ENCODE data around the gene PLXNB1. TPM values are rescaled to one million over a fixed set of nuclear protein-coding genes. Genes with fewer than 3 reads are reported as not detected.
A peak's percentile ranks its signal among the peaks of the same experiment; 100 is the strongest.

The PLXNB1 gene
- total and polyA plus RNA-seq, 2 of the 13 experiments (the other 11 are each of a cell fraction or from before 2014, with no cell fraction given), result 86.0 to 143 TPM

DNA sequence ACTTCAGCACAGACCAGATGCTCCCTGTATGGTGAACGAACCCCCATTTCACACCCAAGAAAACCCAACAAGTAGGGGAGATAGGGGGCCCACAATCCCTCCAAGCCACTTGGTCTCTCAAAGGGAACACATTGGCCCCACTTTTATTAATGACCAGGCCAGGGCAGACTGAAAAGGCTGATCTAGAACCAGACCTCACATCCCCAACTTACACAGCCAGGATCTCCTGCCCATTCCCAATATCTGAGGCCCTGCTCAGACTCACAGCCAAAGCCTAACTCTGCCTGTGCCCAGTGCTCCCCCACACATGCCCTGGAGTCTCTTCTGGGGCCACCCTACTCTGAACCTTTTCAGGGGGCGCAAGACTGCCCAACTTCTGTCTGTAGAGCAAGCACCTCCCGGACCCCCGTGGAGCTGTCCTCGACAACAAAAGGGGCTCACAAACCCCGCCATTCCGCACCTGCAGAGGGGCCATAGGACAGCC, 1.8 kb downstream of the PLXNB1 start (continued):
- TF ChIP-seq, protein P1, sequence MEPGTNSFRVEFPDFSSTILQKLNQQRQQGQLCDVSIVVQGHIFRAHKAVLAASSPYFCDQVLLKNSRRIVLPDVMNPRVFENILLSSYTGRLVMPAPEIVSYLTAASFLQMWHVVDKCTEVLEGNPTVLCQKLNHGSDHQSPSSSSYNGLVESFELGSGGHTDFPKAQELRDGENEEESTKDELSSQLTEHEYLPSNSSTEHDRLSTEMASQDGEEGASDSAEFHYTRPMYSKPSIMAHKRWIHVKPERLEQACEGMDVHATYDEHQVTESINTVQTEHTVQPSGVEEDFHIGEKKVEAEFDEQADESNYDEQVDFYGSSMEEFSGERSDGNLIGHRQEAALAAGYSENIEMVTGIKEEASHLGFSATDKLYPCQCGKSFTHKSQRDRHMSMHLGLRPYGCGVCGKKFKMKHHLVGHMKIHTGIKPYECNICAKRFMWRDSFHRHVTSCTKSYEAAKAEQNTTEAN (CRISPR knock-in tag; conservative IDR thresholded peaks at IDR 0.05), result peak; percentile 41; the same call in 1 of the 2 replicates
- peak; percentile 43; the same call in 1 of the 2 replicates for TF ChIP-seq RAD21 (CRISPR knock-in tag; IDR thresholded peaks at IDR 0.05)
- TF ChIP-seq RARG (CRISPR knock-in tag; IDR thresholded peaks at IDR 0.05; ENCODE audit: low read depth), result no peak
- TF ChIP-seq, protein P2, sequence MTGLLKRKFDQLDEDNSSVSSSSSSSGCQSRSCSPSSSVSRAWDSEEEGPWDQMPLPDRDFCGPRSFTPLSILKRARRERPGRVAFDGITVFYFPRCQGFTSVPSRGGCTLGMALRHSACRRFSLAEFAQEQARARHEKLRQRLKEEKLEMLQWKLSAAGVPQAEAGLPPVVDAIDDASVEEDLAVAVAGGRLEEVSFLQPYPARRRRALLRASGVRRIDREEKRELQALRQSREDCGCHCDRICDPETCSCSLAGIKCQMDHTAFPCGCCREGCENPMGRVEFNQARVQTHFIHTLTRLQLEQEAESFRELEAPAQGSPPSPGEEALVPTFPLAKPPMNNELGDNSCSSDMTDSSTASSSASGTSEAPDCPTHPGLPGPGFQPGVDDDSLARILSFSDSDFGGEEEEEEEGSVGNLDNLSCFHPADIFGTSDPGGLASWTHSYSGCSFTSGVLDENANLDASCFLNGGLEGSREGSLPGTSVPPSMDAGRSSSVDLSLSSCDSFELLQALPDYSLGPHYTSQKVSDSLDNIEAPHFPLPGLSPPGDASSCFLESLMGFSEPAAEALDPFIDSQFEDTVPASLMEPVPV (CRISPR knock-in tag; IDR thresholded peaks at IDR 0.05), result peak; percentile 21; the same call in 1 of the 2 replicates
- TF ChIP-seq SMC3 (IDR thresholded peaks at IDR 0.05; ENCODE audit: low read length), result no peak
- 0 out of 2 replicates have a peak, but pooled peaks have one; percentile 7 for TF ChIP-seq ZNF441 (CRISPR knock-in tag; IDR thresholded peaks at IDR 0.05; ENCODE audit: borderline replicate concordance)
- TF ChIP-seq KDM6A (CRISPR knock-in tag; IDR thresholded peaks at IDR 0.05; ENCODE audit: low read depth), result peak; percentile 18; the same call in 1 of the 2 replicates
- 0 out of 2 replicates have a peak, but pooled peaks have one; percentile 20 for TF ChIP-seq ZNF256 (CRISPR knock-in tag; conservative IDR thresholded peaks at IDR 0.05)
- TF ChIP-seq ZNF136 (CRISPR knock-in tag; IDR thresholded peaks at IDR 0.05; ENCODE audit: low read depth), result 0 out of 2 replicates have a peak, but pooled peaks have one; percentile 14
- no peak for TF ChIP-seq JUNB (CRISPR knock-in tag; IDR thresholded peaks at IDR 0.05; ENCODE audit: borderline replicate concordance)
- TF ChIP-seq ZNF816 (CRISPR knock-in tag; IDR thresholded peaks at IDR 0.05; ENCODE audit: borderline replicate concordance), result 0 out of 2 replicates have a peak, but pooled peaks have one; percentile 57
- no peak for TF ChIP-seq ZNF10 (CRISPR knock-in tag; IDR thresholded peaks at IDR 0.05; ENCODE audit: borderline replicate concordance, low read depth)
- TF ChIP-seq, protein P3, sequence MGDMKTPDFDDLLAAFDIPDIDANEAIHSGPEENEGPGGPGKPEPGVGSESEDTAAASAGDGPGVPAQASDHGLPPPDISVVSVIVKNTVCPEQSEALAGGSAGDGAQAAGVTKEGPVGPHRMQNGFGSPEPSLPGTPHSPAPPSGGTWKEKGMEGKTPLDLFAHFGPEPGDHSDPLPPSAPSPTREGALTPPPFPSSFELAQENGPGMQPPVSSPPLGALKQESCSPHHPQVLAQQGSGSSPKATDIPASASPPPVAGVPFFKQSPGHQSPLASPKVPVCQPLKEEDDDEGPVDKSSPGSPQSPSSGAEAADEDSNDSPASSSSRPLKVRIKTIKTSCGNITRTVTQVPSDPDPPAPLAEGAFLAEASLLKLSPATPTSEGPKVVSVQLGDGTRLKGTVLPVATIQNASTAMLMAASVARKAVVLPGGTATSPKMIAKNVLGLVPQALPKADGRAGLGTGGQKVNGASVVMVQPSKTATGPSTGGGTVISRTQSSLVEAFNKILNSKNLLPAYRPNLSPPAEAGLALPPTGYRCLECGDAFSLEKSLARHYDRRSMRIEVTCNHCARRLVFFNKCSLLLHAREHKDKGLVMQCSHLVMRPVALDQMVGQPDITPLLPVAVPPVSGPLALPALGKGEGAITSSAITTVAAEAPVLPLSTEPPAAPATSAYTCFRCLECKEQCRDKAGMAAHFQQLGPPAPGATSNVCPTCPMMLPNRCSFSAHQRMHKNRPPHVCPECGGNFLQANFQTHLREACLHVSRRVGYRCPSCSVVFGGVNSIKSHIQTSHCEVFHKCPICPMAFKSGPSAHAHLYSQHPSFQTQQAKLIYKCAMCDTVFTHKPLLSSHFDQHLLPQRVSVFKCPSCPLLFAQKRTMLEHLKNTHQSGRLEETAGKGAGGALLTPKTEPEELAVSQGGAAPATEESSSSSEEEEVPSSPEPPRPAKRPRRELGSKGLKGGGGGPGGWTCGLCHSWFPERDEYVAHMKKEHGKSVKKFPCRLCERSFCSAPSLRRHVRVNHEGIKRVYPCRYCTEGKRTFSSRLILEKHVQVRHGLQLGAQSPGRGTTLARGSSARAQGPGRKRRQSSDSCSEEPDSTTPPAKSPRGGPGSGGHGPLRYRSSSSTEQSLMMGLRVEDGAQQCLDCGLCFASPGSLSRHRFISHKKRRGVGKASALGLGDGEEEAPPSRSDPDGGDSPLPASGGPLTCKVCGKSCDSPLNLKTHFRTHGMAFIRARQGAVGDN (CRISPR knock-in tag; IDR thresholded peaks at IDR 0.05), result peak; percentile 85; the same call in 1 of the 2 replicates
- no peak for TF ChIP-seq KDM4B (CRISPR knock-in tag; IDR thresholded peaks at IDR 0.05)
- TF ChIP-seq ZNF737 (CRISPR knock-in tag; IDR thresholded peaks at IDR 0.05; ENCODE audit: borderline replicate concordance), result 0 out of 2 replicates have a peak, but pooled peaks have one; percentile 76
- no peak for TF ChIP-seq JUND (CRISPR knock-in tag; IDR thresholded peaks at IDR 0.05)
- 0 out of 2 replicates have a peak, but pooled peaks have one; percentile 22 for TF ChIP-seq ZNF160 (CRISPR knock-in tag; IDR thresholded peaks at IDR 0.05)
- 0 out of 2 replicates have a peak, but pooled peaks have one; percentile 3 for TF ChIP-seq HOXA9 (CRISPR knock-in tag; IDR thresholded peaks at IDR 0.05; ENCODE audit: borderline replicate concordance)
- TF ChIP-seq SIN3B (IDR thresholded peaks at IDR 0.05; ENCODE audit: low read length), result 0 out of 2 replicates have a peak, but pooled peaks have one; percentile 4
- peak; percentile 57; the same call in 1 of the 2 replicates for TF ChIP-seq ZFP90 (CRISPR knock-in tag; IDR thresholded peaks at IDR 0.05; ENCODE audit: borderline replicate concordance)
- TF ChIP-seq RARA (CRISPR knock-in tag; IDR thresholded peaks at IDR 0.05), result no peak
- TF ChIP-seq, protein P4, sequence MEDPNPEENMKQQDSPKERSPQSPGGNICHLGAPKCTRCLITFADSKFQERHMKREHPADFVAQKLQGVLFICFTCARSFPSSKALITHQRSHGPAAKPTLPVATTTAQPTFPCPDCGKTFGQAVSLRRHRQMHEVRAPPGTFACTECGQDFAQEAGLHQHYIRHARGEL (CRISPR knock-in tag; IDR thresholded peaks at IDR 0.05), result 0 out of 2 replicates have a peak, but pooled peaks have one; percentile 14
- peak; percentile 23 for TF ChIP-seq ZNF883 (CRISPR knock-in tag; IDR thresholded peaks at IDR 0.05; ENCODE audit: not compliant biosample characterization)

All from HepG2 (cell line).